Ascending aorta (tissue), 2 donors: ENCODE data around the gene VGF. TPM values are rescaled to one million over a fixed set of nuclear protein-coding genes. Genes with fewer than 3 reads are reported as not detected.
A peak's percentile ranks its signal among the peaks of the same experiment; 100 is the strongest.

Source experiments
- DNase-seq, 2 donors: peaks; one replicate each; pipeline ENCODE4 v3.0.0-alpha.2; 2019; ENCODE audit warnings: low spot score in 2 of 2
- H3K27ac ChIP-seq, 2 donors: fragments of 200-600 bp; sonication (generic); one replicate each; pipeline ENCODE4 v1.5.1; 2016 to 2017; ENCODE audit warnings: mild to moderate bottlenecking in 1 of 2
- H3K27me3 ChIP-seq: fragments of 200-600 bp; sonication (generic); one replicate; pipeline ENCODE4 v1.5.1; 2017
- H3K36me3 ChIP-seq, 2 donors: fragments of 200-600 bp; sonication (generic); one replicate each; pipeline ENCODE4 v1.5.1; 2016
- H3K4me1 ChIP-seq, 2 donors: fragments of 200-600 bp; sonication (generic); one replicate each; pipeline ENCODE4 v1.5.1; 2016 to 2017; ENCODE audit warnings: mild to moderate bottlenecking in 1 of 2
- H3K4me3 ChIP-seq, 2 donors: fragments of 200-600 bp; sonication (generic); one replicate each; pipeline ENCODE4 v1.5.1; 2016 to 2017; ENCODE audit warnings: mild to moderate bottlenecking in 1 of 2
- H3K9me3 ChIP-seq, 2 donors: fragments of 200-600 bp; sonication (generic); one replicate each; pipeline ENCODE4 v1.5.1; 2016
- CTCF ChIP-seq, 3 experiments: fragments of 200-600 bp in 2 of 3; fragments of 450-650 bp in 1 of 3; sonication (generic) in 2 of 3; IDR thresholded peaks; one replicate each; pipeline ENCODE4 v1.5.1; 2016 to 2019; ENCODE audit warnings: antibody characterized with exemption in 3 of 3, mild to moderate bottlenecking in 1 of 3, moderate library complexity in 1 of 3
- intact Hi-C: fragments of 100-400 bp; cut with DNase I; formaldehyde crosslinking; loops from one replicate; pipeline ENCODE4 v1.15.1; 2023
- total RNA-seq: library from RNA; depleted of rRNA; stranded (reverse); fragments of >200 nt; gene quantifications from one replicate; pipeline ENCODE4 v1.1.0, GENCODE V29; 2016

Gene VGF
- total RNA-seq, 1 donor from 2014 or later: not detected

DNA sequence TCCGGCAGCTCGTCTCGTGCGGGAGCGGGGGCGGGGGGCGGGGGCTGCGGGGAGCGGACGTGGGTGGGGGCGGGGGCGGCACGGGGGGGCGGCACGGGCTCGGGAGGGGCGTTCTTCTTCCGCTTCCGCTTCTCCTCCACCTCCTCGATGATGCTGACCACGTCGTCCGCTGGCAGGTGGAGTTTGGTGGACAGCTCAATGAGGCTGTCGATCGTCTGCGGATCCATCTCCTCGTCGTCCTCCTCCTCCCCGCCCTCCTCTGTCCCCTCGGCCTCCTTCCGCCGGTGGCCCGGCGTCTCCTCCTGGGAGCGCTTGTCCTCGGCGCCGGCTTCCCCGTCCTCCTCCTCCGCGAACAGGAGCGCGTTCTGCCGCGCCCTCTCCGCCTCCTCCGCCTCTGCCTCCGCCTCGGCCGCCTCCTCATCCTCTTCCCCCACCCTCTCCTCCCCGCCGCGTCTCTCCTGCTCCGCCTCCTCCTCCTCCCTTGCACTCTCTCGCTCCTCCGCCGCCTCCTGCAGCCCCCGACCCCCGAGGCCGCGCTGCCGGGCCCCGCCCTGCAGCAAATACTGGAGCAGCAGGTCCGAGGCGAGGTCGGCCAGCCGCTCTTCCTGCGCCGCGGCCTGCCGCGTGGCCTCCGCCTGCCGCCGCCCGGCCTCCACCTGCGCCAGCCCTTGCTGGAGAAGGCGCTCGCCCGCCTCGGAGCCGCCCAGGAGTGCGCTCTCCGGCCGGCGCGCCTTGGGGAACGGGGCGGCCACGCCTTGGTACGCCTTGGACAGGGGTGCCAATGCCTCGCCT, 1.9 kb downstream of the VGF start:
- no peak for TF ChIP-seq CTCF (IDR thresholded peaks at IDR 0.05)
- H3K4me3 ChIP-seq: peak overlapping the region; percentile 49 to 58
- intact Hi-C loops: no loop called here
- no peaks in the 10 kb centered on the region for H3K9me3 ChIP-seq
- H3K4me1 ChIP-seq: peaks cover 25 to 31% of the 10 kb centered on the region in 2 donors
- H3K36me3 ChIP-seq: peaks cover 8 to 20% of the 10 kb centered on the region in 2 donors
- peaks cover 39% of the 10 kb centered on the region for H3K27me3 ChIP-seq
- no peak overlapping the region for H3K27ac ChIP-seq
- DNase-seq: no peak

DNA sequence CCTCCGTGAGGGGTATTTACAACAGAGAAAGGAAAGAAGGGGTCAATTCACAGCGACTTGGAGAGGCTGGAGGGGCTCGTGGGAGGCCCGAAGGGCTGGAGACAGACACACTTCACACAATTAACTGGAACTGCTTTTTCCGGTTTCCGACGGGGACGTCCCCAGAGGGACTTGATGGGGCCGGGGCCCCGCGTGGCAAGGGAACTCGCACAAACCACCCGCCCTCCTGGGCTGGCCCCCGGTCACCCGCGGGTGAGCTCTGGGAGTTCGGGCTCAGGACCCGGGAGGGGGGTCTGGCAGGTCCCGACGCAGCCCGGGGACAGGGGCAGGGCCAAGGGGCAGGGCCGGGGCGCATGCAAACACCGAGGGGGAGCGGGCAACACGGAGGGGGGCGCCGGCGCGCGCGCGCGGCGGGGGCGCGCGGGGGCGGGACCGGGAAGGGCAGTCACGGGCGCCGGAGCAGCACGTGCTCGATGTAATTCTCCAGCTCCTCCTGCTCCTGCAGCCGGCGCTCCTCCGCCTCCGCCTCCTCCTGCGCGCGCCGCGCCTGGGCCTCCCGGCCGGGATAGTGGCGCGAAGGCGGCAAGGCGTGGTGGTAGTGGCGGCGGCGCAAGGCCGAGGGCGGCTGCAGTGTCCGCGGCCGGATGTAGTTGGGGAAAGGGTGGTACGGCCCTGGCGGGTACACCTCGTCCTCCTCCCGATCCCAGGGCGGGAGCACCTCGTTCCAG, 2.7 kb downstream of the VGF start:
- Histone ChIP-seq H3K9me3 (no peaks in the 10 kb centered on the region), H3K27ac (no peak overlapping the region), H3K36me3 (peaks cover 8 to 28% of the 10 kb centered on the region in 2 donors), H3K27me3 (peaks cover 39% of the 10 kb centered on the region), H3K4me1 (peaks cover 25 to 31% of the 10 kb centered on the region in 2 donors), H3K4me3 (peak overlapping the region; percentile 49 to 58)
- TF ChIP-seq CTCF (IDR thresholded peaks at IDR 0.05): no peak
- intact Hi-C loops: no loop called here
- DNase-seq: no peak

DNA sequence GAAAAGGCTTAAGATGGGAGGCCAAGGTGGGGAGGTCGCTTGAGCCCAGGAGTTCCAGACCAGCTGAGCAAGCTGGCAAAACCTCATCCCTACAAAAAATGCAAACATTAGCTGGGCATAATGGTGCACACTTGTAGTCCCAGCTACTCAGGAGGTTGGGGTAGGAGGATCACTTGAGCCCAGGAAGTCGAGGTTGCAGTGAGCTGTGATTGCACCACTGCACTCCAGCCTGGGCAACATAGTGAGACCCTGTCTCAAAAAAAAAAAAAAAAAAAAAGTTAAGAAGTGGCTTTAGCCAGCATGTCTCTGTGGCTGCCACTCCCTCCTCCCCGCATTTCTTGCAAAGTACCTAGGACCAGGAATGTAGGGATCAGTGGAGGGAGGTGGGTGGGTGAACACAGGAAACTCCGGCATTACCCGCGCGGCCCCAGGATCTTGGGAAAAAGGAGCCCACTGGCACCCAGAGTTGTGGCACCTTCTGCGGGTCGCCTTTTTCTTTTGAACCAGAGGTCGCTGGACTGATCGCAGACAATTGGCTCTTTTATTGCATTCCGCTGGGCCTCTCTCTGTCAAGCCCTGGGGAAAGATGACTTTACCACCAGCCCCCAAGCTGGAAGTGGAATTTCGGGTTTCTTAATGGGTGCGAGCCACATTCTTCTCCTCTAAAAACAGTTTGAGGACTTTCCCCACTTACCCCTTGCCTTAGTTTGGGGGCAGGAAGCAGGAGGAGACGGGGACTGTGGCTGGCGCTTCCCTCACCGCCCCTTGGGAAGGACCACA, 3.5 kb downstream of the VGF start:
- no peak overlapping the region for H3K4me3 ChIP-seq
- no peaks in the 10 kb centered on the region for H3K9me3 ChIP-seq
- no peak for TF ChIP-seq CTCF (IDR thresholded peaks at IDR 0.05)
- no peak for DNase-seq
- H3K27ac ChIP-seq: no peak overlapping the region
- H3K36me3 ChIP-seq: peaks cover 8 to 36% of the 10 kb centered on the region in 2 donors
- peaks cover 39% of the 10 kb centered on the region for H3K27me3 ChIP-seq
- intact Hi-C loops: no loop called here
- peaks cover 25 to 31% of the 10 kb centered on the region in 2 donors for H3K4me1 ChIP-seq

- peaks cover 23 to 30% of the 10 kb centered on the region in 2 donors for H3K4me1 ChIP-seq
Measured at GRCh38 chr7:101160910-101161309, 4.5 kb downstream of the VGF start.

More at GRCh38 chr7:101160910-101161309, 4.5 kb downstream of the VGF start:
- H3K27me3 ChIP-seq: peaks cover 32% of the 10 kb centered on the region
- peaks cover 8 to 37% of the 10 kb centered on the region in 2 donors for H3K36me3 ChIP-seq
- TF ChIP-seq CTCF (IDR thresholded peaks at IDR 0.05): no peak
- no peak overlapping the region for H3K27ac ChIP-seq
- no peak overlapping the region for H3K4me3 ChIP-seq
- DNase-seq: no peak
- intact Hi-C loops: no loop called here
- H3K9me3 ChIP-seq: no peaks in the 10 kb centered on the region
